HG02943 (cell line): ENCODE data around the gene UCN.
"Not testable (repeated sequence)": the region's sequence is repeated elsewhere in the genome, so short reads cannot be mapped to it uniquely, and the experiment has no call there.

Experiments
- ATAC-seq: cut with Tn5 transposase; IDR thresholded peaks from one replicate; pipeline ENCODE4 v1.9.1; 2021; ENCODE audit warnings: mild to moderate bottlenecking, low read depth, moderate library complexity; ENCODE audit not compliant: unreplicated experiment

UCN gene

DNA sequence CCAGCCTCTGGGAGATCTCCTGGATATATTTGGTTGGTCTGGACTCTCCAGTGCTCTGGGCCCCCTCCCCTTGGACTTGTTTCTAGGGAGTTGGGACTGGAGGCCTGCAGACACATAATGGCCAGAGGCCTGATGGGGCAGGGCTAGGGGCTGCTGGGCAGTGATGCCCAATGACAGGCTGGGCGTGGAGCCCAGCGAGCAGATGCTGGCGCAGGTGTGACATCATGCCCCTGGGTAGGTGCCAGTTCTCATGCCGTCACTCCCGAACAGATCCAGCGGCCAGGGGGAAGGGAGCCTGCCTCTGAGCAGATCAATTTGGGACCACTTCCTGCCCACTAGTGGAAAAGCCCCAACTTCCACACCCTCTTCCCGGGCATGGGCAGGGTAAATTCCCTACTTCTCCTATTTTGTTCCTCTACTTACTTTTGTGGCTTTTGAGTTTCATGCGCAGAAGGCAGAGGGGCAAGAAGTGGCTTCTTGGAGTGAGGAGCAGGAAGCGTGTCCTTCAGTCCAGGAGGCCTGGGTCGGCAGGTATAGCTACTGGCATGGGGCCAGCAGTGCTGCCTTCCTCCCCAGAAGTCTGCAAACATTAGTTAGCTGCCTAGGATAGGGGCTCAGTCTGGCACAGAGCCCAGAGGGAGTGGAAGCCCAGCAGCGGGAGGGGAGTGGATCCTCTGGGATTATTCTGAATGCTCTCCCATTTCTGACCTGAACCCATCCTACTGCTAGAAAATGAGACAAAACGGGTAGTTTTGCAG lies 8.6 kb upstream of the UCN start:
- no peak for ATAC-seq

DNA sequence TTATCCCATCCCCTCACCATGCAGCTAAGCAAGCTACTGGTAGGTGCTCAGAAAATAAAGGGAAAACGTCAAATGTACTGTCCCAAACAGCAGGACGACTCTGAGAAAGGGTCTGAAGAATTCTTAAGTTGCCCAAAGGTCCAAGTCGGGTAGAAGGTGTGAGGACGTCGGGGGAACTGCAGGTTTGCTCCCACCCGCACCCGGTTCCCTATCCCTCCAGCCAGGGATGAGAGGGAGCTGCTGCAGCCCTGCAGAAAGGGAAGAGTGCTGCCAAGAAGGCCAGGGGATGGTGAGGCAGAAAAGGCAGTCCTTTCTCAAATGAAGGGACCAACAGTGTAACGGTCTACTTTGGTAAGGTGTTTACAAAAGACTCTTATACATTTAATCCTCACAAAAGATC lies 6.9 kb upstream of the UCN start:
- no peak for ATAC-seq

DNA sequence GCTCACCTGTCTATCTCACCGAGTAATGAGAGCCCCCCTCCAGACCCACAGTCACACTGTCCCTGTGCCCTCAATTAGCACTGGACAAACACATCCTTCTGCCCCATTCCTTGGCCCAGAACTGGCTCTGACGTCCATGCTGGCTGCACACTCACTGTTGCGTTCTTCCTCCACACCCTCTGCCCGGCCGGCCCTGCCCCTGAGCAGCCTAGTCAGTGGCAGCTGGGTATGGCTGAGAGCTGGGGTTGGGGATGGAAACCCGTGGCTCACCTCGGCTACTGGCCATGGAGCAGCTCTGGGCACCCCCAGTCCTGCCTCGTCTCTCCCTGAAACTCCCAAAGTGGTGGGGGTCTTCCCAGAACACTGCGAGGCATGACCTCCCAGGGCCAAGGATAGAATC lies 6.5 kb upstream of the UCN start:
- ATAC-seq = no peak

DNA sequence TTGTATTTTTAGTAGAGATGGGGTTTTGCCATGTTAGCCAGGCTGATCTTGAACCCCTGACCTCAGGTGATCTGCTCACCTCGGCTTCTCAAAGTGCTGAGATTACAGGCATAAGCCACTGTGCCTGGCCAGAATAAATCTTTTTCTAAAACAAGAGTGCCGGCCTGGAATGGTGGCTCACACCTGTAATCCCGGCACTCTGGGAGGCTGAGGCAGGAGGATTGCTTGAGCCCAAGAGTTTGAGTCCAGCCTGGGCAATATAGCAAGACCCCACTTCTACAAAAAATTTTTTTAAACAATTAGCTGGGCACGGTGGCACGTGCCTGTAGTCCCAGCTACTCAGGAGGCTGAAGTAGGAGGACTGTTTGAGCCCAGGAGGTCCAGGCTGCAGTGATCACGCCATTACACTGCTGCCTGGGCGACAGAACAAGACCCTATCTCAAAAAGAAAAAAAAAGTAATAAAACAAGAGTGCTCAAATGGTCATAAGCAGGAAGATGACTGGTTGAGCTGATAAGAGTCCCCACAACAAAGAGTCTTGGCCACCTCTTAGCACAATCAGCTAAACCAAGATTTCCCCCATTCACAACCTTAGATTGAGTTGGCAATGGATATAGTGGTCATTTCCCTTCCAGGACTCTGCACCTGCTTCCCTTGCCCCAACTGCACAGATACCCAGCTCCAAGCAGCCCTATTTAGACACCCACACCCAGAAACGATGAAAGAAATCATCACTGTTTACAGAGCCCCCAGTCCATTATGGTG lies 5.8 kb upstream of the UCN start:
- ATAC-seq = no peak

DNA sequence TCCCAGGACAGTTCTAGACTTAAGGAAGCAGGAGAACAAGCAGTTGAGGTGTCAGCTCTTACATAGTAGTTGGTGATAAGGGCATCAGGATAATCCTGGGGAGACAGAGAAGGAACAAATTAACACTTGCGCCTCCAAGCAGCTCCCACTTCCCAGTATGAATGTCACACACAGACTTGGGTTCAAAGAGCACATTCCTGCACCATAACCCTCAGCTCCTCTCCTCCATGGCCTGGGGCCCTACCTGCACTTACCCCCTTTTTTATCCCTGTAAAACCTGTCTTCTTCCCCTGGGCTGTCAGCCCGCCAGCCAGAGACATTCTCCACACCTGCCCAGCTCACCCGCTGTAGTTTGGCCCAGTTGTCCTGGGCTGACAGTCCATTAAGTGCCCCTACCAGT lies 3.9 kb upstream of the UCN start:
- no peak for ATAC-seq

DNA sequence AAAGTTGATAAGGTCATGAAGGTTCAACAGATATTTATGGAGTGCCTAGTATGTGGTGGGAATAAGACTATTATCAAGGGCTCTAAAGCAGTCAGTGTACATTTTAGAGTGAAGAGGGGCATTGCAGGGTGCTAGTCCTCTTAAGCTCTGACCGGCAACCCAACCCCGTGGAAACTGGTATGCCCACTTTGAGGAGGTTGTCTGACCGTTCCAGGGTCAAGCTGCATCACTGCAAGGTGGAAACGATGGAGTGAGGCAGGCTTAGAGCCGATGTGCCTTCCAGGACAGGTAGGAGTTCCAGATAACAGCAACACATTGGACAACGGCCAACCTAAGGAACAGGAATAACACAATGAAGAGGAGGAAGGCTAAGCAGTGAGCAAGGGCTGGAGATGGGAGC lies 1.4 kb upstream of the UCN start:
- ATAC-seq = no peak

DNA sequence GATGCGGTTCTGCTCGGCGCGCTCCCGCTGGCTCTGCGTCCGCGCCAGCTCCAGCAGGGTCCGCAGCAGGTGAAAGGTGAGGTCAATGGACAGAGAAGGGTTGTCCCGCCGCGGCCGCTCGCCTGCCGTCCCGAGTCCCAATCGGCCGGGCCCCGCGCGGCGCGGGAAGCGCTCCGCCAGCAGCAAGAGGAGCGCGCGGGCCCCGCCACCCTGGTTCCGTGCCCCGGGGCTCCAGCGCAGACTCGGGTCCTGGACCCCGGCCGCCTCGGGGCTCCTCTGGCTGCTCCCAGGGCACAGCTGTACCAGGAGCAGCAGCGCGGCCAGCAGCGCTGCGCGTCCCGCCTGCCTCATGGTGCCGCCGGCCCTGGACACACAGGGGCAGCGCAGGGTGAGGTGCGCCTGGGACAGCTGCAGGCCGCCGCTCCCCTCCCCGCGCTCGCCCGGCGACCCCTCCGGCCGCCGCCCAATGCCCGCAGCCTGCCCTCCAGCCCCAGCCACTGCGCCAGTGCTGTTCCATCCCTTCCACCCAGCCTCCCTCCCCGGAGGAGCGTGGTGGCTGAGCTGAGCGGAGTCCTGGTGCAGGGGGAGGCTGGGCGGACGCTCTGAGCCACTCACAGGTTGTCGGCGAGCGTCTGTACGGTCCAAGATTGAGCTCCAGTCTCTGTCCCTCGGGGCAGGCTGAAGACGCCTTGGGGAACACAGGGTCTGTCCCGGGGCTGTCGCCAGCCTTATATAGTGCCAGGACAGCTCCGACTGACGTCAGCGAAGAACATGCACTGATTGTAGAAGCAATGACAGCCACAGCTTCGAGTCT lies 493 bp downstream of the UCN start:
- ATAC-seq = no peak

DNA sequence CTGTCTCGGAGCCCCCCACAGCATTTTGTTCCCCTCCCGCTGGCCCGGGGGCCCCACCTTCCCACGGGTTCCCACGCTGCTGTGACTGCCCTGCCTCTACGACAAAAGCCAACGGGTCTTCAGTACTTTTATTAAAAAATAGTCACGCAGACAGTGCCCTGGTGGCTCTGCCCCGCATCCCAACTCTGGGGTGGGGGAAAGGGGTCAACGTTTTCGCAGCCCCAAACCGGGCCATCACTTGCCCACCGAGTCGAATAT lies 1.0 kb downstream of the UCN start:
- no peak for ATAC-seq

DNA sequence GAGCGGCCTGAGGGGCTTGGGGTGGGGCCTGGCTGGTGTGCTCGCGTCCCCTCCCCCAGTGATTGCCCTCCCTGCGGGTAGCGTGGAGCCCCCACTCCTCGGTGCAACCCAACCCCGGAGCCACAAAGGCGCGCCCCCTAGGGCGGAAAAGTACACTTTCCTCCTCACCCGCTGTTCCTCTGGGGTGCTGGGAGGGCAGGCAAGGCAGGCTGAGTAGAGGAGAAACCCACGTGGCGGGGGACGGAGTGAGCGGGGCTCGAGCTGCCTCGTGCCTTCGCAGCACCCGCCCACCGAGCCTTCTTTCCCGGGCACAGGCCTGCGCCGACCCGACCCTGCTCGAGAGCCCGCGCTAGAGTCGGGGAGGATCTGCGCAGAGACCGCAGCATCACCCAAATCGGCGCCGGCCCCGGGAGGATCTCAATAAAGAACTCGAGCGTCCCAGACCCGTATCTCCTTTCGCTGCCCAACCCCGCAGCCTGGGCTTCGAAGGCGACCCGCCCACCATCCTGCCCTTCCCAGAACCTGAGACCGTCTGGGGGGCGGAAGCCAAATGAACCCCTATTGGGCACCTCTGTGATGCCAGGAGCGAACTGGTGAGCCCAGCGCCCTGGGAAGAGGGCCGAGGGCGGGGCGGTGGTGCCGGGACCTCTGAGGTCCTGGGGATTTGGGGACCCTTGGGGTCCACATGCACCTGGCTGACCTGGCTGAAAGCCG lies 1.5 kb downstream of the UCN start:
- ATAC-seq = no peak

DNA sequence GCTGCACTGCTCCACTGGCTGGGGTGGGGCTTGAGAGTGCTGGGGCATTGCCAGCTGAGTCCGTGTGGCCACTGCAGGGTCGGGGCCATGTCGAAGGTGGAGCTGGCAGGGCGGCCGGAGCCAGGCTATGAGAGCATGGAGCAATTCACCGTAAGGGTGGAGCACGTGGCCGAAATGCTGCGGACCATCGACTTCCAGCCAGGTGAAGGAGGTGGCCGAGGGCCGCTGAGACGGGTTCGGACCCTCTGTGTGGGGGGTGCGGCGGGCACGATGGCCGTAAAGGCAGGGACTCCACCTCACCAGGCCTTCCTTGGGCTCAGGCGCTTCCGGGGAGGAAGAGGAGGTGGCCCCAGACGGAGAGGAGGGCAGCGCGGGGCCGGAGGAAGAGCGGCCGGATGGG lies 2.1 kb downstream of the UCN start:
- no peak for ATAC-seq

DNA sequence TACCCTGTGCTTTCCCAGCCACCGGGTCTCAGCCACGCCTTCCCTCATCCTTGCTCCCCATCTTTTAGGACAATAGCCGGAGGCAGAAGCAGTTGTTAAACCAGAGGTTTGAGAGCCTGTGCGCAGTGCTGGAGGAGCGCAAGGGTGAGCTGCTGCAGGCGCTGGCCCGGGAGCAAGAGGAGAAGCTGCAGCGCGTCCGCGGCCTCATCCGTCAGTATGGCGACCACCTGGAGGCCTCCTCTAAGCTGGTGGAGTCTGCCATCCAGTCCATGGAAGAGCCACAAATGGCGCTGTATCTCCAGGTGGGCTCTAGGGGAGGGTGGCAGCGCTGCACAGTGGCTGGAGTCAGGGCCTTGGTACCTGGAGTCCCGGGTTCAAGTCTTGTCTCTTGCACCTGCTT lies 2.7 kb downstream of the UCN start:
- ATAC-seq = no peak

DNA sequence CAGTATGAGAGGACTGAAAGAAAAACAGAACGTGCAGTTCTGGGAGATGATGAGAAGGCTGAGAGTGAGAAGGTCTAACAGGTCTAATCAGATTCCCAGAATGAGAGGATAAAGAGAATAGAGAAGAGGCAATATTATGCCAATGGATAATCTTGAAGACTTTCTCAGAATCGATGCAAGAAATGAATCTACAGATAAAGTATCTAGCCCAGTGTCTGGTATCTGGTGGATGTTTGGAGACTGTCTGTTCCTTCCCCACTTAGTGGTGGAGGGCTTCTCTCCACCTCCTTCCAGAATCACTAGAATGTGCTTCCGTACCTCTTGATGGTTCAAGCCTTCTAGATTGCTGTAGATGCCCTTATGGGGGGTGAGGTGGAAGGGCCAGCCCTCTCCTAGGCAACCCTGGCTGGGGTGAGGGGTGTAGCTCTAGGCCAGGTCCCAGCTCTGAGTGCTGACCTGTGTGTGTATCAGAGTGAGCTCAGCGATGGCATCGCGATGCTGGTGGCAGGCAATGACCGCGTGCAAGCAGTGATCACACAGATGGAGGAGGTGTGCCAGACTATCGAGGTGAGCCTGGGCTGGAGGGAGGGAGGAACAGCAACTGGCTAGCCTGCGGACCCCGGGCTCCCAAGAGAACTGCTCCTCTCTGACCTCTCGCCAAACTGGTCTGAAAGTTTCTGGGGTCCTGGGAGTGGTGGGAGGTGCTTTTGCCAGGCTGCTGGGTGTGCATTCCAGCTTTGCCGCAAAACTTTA lies 3.6 kb downstream of the UCN start:
- ATAC-seq = no peak

DNA sequence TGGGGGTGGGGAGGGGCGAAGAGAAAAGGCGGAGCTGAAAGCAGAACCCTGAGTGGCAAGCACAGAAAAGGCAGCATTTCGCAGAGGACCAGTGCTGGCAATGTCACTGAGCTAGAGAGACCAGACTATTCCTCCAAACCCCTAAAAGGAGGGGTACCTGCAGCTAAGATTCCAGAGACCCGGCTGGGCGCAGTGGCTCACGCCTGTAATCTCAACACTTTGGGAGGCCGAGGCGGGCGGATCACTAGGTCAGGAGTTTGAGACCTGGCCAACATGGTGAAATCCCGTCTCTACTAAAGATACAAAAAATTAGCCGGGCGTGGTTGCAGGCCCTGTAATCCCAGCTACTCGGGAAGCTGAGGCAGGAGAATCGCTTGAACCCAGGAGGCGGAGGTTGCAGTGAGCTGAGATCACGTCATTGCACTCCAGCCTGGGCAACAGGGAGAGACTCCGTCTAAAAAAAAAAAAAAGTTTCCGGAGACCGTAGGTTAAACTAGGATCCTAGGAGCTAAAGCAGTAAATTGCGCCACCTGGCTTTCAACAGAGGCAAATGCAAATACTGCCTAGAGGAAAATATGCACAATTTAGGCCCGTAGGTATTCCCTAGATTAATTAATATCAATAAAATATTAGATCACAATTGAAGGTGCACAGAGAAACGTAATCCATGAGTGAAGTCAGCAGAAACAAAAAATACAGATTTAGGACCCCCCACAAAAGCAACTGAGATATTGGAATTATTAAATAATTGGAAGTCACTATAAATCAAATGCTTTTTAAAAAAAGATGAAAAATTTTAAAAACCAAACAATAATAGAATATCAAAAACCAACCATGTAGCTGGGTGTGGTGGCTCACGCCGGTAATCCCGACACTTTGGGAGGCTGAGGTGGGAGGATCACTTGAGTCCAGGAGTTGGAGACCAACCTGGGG lies 4.9 kb downstream of the UCN start:
- ATAC-seq = no peak

DNA sequence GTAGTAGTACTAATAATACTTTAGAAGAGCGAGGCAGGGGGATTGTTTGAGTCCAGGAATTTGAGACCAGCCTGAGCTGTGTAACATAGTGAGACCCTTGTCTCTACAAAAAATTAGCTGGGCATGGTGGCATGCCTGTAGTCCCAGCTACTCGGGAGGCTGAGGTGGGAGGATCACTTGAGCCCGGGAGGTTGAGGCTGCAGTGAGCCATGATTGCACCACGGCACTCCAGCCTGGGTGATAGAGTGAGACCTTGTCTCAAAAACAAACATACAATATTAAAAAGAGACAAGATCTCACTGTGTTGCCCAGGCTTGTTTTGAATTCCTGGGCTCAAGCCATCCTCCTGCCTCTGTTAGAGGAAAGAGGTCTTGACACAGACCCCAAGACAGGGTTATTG lies 7.6 kb downstream of the UCN start:
- not testable (repeated sequence) for ATAC-seq

DNA sequence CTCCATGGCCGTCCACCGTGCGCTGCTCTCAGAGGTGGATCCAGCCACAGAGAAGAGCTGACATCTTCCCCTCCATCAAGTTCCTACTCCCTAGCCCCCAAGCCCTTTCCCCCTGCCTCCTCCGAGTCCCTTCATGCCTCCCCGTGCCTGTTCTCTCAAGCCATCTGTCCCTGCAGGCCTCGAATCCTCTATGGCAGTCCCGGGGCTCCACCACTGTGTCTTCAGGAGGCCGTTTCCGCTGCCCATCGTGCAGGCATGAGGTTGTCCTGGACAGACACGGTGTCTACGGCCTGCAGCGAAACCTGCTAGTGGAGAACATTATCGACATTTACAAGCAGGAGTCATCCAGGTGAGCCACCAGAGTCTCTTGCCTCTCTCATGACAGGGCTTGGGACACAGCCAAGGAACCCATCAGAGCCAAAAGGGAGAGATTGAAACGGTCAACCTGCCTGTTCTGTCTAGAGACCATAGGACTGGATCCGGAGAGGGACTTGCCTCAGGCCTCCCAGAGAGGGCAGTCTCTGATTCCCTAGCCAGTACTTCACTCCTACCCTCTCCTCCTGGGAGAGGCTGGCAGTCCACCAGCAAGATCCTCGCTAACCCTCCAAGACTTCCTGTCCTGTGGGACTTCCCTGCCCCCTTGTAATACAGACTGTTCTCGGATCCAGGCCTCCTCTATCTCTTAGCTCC lies 9.7 kb downstream of the UCN start:
- no peak for ATAC-seq

DNA sequence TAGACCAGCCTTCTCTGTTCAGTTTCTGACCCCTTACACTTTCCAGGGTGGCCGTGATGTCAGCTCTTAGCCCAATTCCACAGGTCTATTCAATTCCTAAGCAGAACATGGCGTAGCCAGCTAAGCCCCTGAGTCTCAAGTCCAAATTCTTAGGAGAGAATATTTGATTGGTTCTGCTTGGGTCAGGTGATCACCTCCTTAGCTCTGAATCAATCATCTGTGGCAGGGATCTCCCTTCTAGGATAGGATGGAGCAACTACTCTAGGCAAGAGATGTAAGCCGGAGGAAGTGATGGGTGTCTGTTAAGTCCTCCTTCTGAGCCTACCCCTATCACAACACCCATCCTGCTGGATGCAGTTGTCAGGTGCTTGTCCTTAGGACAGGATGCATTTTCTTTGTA lies 11.1 kb downstream of the UCN start:
- ATAC-seq = no peak

DNA sequence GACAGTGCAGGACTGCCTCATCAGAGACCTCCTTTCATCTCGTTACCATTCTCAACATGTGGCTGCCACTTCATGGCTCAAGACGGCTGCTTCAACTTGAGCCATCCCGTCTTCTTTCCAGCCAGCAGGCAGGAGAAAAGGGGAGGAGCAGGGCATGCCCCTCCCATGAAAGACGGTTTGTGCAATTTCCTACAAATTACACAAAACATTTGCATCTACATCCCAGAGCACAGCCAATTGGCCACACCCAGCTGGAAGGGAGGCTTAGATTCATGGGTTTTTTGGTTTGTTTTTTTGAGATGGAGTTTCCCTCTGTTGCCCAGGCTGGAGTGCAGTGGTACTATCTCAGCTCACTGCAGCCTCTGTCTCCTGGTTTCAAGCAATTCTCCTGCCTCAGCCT lies 11.8 kb downstream of the UCN start:
- ATAC-seq = no peak

DNA sequence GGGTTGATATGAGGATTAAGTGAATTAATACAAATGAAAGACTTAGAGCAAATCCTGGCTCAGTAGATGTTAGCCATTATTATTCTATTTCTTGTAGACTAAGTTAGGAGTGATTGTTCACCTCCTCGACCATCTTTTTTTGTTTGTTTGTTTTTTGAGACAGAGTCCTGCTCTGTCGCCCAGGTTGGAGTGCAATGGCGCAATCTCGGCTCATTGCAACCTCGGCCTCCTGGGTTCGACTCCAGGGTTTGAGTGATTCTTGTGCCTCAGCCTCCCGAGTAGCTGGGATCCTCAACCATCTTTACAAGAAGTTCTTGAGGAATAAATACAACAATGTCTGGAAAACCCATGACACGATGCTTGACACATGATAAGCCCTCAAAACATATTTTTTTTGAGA lies 13.3 kb downstream of the UCN start:
- no peak for ATAC-seq

DNA sequence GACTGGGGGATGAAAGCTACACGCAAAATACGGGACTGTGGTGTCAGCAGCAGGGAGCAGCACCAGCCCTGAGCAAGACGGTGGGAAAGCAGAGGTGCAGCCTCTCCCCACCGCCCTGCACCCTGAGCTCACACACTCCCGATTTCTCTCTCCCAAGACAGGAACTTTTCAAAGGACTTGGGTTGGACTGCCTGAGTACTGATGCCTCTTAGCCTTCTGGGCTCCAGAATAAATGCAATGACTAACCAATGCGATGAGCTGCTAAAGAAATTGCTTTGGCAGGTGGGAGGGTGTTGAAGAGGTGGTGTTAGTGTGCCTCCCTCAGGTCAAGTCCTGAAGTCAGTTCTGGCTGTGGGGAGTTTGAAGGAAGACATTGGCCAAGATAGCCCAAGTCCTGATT lies 16.4 kb downstream of the UCN start:
- no peak for ATAC-seq
